Mucosa of descending colon (tissue), 3 donors: ENCODE measurements around the gene PROSER3. TPM values are rescaled to one million over a fixed set of nuclear protein-coding genes. Genes with fewer than 3 reads are reported as not detected.
A peak's percentile ranks its signal among the peaks of the same experiment; 100 is the strongest.

Experiments used
- ATAC-seq: fragments of 200-7000 bp; cut with Tn5 transposase; one replicate; pipeline ENCODE4 v1.9.1; 2020; ENCODE audit warnings: mild to moderate bottlenecking, moderate library complexity
- DNase-seq, 3 donors: peaks; one replicate each; pipeline ENCODE4 v3.0.0-alpha.2; 2020
- H3K36me3 ChIP-seq: fragments of 200-600 bp; one replicate; pipeline ENCODE4 v1.8.0; 2021; ENCODE audit warnings: low read depth, mild to moderate bottlenecking
- H3K4me1 ChIP-seq: fragments of 200-600 bp; one replicate; pipeline ENCODE4 v1.8.0; 2021; ENCODE audit warnings: low read depth, mild to moderate bottlenecking
- H3K4me3 ChIP-seq: fragments of 200-600 bp; one replicate; pipeline ENCODE4 v1.8.0; 2021; ENCODE audit warnings: mild to moderate bottlenecking
- H3K9me3 ChIP-seq: fragments of 200-600 bp; one replicate; pipeline ENCODE4 v1.8.0; 2021; ENCODE audit warnings: mild to moderate bottlenecking
- CTCF ChIP-seq: fragments of 200-600 bp; IDR thresholded peaks from one replicate; pipeline ENCODE4 v1.8.0; 2022; ENCODE audit warnings: antibody characterized with exemption, mild to moderate bottlenecking
- intact Hi-C, 2 donors: fragments of 100-400 bp; cut with DNase I in 1 of 2; cut with micrococcal nuclease in 1 of 2; formaldehyde crosslinking; loops; one replicate each; pipeline versions ENCODE4 v1.11.0 to v1.11.1; 2022; cut with DNase I, micrococcal nuclease
- total RNA-seq, 3 donors: library from RNA; stranded (reverse); fragmentation: NEBNext Ultra II Directional in 2 of 3; extraction: Animal tissue kit (Norgen Biotek cat#: 25700) in 2 of 3; gene quantifications; one replicate each; pipeline versions ENCODE4 v1.2.1 to v1.2.4, GENCODE V29; 2021 to 2023
- donor health status: DM: no; HTN: no; CAD: no; lungs with moderate emphysema.
- donor health status: DM: no; HTN: no; CAD: no.
- donor health status: DM: no; HTN: yes; CAD: no.

PROSER3 gene
- total RNA-seq, 3 donors from 2014 or later: 21.7 to 26.5 (median 26.0) TPM

GRCh38 chr19:35716801-35717664, 40.9 kb upstream of the PROSER3 start:
- H3K4me3 ChIP-seq: peak overlapping the region; percentile 85
- H3K36me3 ChIP-seq: no peaks in the 10 kb centered on the region
- peak; percentile 93 to 98 (median 95) for DNase-seq
- H3K9me3 ChIP-seq: no peaks in the 10 kb centered on the region
- peak; percentile 71 for TF ChIP-seq CTCF
- intact Hi-C loops: no loop called here
- H3K4me1 ChIP-seq: peaks cover 21% of the 10 kb centered on the region
- peak; percentile 89 for ATAC-seq

- ATAC-seq (peak; percentile 74), DNase-seq (peak in 1 of 3 donors; percentile 96)
- H3K4me1 ChIP-seq: peaks cover 21% of the 10 kb centered on the region
- H3K9me3 ChIP-seq: no peaks in the 10 kb centered on the region
- no peak for TF ChIP-seq CTCF
- peak within 1 kb of the TSS; percentile 85 for H3K4me3 ChIP-seq
- H3K36me3 ChIP-seq: peaks cover 2% of the 10 kb centered on the region
- intact Hi-C loops: no loop called here
Observed at GRCh38 chr19:35717665-35718344, 40.2 kb upstream of the PROSER3 start, which contains the start of gene KMT2B. Gene KMT2B (plus strand): TSS chr19:35718003. CDS start chr19:35718019, 16 bp downstream.

- TF ChIP-seq CTCF: no peak
- H3K9me3 ChIP-seq: no peaks in the 10 kb centered on the region
- peak overlapping the region; percentile 85 for H3K4me3 ChIP-seq
- DNase-seq: peak; percentile 42 to 78 (median 68)
- intact Hi-C loops: no loop called here
- peaks cover 7% of the 10 kb centered on the region for H3K36me3 ChIP-seq
- ATAC-seq: no peak
- H3K4me1 ChIP-seq: peaks cover 21% of the 10 kb centered on the region
Observed at GRCh38 chr19:35718345-35719041, 39.5 kb upstream of the PROSER3 start.

- no peak for TF ChIP-seq CTCF
- DNase-seq: no peak
- H3K36me3 ChIP-seq: peaks cover 15% of the 10 kb centered on the region
- ATAC-seq: no peak
- H3K4me1 ChIP-seq: peaks cover 21% of the 10 kb centered on the region
- H3K4me3 ChIP-seq: no peak overlapping the region
- intact Hi-C loops: no loop called here
- no peaks in the 10 kb centered on the region for H3K9me3 ChIP-seq
Observed at GRCh38 chr19:35719402-35720162, 38.4 kb upstream of the PROSER3 start.

GRCh38 chr19:35720163-35720524, 37.8 kb upstream of the PROSER3 start:
- ATAC-seq: no peak
- peaks cover 21% of the 10 kb centered on the region for H3K36me3 ChIP-seq
- intact Hi-C loops: no loop called here
- peaks cover 21% of the 10 kb centered on the region for H3K4me1 ChIP-seq
- H3K4me3 ChIP-seq: no peak overlapping the region
- DNase-seq: no peak
- no peak for TF ChIP-seq CTCF
- H3K9me3 ChIP-seq: no peaks in the 10 kb centered on the region
